GM13976 (cell line): ENCODE results near the gene AUTS2.

Experiments
- DNase-seq: peaks from one replicate; pipeline ENCODE4 v3.0.0; 2012; ENCODE audit warnings: low spot score
- in situ Hi-C: fragments of 300-500 bp; cut with MboI; formaldehyde crosslinking; loops from one replicate; pipeline ENCODE4 v1.12.0; 2022; ENCODE audit warnings: low sequenced_read_pairs, mixed read lengths, inconsistent platforms; ENCODE audit not compliant: unreplicated experiment
- TF ChIP-seq, protein P1 (sequence below): IDR thresholded peaks from 2 replicates; pipeline ENCODE4 v1.5.1; 2012; ENCODE audit warnings: borderline replicate concordance, mild to moderate bottlenecking; ENCODE audit not compliant: insufficient read depth; ENCODE audit errors: extremely low read depth, missing control alignments, control extremely low read depth

Gene AUTS2

DNA sequence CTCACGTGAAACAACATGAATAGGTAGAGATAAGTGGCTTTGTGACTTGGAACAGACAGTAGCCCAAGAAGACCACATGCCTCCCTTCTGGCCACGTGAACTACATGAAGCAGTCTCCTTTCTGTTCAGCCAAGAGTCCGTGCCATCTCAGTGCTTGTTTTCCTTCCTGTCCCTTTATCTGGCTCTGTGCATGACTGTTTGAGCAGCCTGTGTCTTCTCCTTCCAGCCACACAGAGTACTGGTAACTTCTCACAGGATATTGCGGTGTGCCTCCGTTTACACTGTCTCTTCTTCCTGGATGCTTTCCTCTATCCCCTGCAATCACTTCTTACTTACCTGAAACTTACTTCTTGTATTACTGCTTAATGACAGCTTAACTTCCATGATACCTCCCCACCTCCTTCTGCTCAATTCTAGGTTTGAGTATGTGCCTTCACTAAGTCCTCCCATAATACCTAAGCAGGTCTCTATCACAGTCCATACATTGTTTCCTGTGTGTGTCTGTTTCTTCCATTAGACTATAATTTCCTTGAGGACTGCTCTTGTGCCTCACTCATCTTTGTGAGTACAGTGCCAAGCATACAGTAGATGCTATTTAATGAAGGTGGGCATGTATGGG, 748.7 kb downstream of the AUTS2 start:
- TF ChIP-seq, protein P1, sequence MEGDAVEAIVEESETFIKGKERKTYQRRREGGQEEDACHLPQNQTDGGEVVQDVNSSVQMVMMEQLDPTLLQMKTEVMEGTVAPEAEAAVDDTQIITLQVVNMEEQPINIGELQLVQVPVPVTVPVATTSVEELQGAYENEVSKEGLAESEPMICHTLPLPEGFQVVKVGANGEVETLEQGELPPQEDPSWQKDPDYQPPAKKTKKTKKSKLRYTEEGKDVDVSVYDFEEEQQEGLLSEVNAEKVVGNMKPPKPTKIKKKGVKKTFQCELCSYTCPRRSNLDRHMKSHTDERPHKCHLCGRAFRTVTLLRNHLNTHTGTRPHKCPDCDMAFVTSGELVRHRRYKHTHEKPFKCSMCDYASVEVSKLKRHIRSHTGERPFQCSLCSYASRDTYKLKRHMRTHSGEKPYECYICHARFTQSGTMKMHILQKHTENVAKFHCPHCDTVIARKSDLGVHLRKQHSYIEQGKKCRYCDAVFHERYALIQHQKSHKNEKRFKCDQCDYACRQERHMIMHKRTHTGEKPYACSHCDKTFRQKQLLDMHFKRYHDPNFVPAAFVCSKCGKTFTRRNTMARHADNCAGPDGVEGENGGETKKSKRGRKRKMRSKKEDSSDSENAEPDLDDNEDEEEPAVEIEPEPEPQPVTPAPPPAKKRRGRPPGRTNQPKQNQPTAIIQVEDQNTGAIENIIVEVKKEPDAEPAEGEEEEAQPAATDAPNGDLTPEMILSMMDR = no peak
- in situ Hi-C loops = no loop called here
- DNase-seq = no peak

DNA sequence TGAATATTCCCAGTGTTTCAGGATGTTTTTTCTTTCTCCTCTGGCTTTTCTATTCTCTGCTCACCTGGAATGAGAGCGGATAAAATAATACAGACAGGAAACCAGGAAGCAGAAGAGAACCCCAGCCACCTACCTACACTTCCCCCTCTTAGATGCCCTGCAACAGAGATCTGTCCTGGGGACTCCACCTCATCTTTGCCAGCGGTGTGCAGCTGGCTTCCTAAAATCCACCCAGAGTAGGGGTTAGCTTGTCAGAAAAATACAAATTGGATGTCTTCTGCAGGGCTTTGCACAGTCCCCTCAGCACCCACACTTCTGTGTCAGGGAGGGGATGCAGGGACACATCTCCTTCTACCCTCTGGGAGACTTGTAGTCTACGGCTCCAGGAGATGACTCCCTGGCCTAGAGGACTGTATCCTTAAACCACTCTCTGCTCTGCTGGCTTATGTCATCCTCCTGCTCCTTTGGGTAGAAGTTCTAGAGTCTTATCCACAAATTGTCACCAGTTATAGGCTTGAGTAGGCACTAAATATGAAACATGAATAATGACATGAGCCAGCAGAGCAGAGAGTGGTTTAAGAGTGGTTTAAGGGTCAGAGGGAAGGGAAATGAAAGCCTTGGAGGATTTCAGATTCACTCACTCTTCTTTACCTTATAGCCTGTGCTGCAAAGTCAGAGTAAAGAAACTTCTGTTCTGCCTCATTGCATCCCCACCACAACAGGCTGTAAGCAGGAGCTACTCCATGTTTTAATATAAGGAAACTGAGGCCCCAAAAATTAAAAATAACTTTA, 749.4 kb downstream of the AUTS2 start:
- TF ChIP-seq, protein P1 = no peak
- DNase-seq = peak; percentile 50
- in situ Hi-C loops = no loop called here

DNA sequence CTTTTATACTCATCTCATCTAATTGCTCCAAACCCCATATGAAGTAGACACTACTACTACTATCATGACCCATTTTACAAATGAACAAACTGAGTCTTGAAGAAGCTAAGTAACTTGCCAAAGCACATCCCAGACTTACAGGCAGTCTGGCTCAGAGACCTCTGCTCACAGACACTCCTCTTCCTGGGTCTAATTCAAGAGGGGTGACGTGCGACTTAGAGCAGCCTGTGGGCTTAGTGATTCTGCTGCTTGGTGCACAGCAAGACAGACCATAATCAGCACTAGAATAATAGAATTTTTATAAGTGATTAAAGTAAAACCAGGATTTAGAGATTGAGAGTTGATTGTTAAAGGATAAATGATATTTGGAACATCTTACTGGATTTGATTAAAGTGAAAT, 750.8 kb downstream of the AUTS2 start:
- in situ Hi-C loops = no loop called here
- TF ChIP-seq, protein P1 = no peak
- DNase-seq = no peak

DNA sequence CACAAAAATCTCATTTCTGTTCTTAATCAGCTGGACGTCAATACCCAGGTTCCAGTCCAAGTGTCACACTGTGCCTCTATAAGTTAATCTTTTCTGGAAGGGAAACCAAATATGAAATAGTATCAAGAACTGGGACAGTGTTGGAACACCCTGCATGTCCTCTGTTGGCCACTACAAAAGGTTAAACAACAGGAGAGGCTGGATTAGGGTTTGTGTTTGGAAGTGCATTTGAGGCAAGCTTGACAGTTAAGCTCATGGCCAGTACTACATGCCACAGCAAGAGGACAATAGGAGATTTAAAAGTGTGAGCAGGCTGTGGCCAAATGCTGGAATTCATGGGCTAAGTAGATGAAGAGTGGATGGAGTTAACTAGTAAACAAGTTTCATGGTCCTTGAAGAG, 751.5 kb downstream of the AUTS2 start:
- TF ChIP-seq, protein P1 = no peak
- in situ Hi-C loops = no loop called here
- DNase-seq = no peak

DNA sequence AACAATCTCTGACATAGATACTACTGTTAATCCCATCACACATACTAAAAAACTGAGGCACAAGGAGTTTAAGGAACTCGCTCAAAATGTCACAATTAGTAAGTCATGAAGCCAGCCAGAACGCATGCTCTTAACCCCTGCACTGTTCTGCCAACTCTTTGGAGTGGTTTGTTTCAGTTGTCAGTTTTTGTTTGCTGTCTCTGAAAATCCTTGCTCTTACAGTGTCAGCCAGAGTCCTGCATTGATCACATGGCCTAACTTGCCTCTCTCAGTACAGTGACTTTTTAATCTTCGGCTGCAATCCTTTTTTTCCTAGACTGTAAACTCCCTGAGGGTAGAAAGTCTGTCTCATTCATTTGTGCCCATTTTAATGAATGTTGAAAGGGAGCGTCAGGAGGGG, 753.8 kb downstream of the AUTS2 start:
- DNase-seq = no peak
- TF ChIP-seq, protein P1 = no peak
- in situ Hi-C loops = no loop called here

DNA sequence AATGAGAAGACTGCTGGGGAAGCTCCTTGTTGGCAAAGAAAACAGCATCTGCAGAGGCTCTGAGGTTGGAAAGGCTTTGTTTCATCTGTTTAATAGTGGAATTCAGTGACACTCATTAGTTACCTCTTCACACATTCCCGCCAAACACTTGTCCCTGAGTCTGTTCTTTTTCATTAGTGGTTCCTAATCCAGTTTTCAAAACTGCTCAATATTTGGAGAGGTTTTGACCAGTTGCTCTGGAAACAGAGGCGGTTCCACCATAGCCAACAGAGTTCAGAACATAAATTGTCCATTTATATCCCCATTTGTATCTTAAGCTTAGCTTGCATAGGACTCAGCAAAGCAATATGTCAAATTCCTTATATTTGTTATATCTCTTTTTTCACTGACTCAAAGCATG, 754.6 kb downstream of the AUTS2 start:
- DNase-seq = no peak
- TF ChIP-seq, protein P1 = no peak
- in situ Hi-C loops = no loop called here
